ENCODE data around the gene SBK2. TPM values are rescaled to one million over a fixed set of nuclear protein-coding genes. Genes with fewer than 3 reads are reported as not detected.

The SBK2 gene
- total RNA-seq, 1 donor from 2014 or later, result not detected

DNA sequence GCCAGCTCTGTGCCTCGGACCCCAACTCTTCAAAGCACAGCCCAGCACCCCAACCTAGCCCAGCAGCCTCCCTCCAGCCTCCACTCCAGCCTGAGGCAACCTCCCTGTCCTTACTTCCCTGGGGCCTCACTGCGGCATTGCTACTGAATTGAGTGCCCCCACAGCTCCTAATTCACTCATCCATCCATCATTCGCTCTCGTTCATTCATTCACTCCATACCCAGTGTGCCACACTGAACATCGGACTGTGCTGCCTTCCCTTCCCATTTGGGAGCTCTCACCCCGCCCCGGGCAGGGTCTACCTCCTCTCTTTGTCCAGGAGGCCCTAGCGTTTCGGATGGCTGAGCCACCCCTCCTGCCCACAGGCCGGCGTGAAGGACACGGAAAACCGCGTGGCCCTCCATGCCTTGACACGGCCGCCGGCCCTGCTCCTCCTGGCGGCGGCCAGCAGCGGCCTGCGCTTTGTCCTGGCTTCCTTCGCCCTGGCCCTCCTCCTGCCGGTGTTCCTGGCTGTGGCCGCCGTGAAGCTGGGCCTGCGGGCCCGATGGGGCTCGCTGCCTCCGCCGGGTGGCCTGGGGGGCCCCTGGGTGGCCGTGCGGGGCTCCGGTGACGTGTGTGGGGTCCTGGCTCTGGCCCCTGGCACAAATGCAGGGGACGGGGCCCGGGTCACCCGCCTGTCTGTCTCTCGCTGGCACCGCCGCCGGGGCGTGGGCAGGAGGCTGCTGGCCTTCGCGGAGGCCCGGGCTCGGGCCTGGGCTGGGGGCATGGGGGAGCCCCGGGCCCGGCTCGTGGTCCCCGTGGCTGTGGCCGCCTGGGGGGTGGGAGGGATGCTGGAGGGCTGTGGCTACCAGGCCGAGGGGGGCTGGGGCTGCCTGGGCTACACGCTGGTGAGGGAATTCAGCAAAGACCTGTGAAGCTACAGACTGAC, 50.6 kb downstream of the SBK2 start:
- DNase-seq (ENCODE audit: low spot score), result no peak

DNA sequence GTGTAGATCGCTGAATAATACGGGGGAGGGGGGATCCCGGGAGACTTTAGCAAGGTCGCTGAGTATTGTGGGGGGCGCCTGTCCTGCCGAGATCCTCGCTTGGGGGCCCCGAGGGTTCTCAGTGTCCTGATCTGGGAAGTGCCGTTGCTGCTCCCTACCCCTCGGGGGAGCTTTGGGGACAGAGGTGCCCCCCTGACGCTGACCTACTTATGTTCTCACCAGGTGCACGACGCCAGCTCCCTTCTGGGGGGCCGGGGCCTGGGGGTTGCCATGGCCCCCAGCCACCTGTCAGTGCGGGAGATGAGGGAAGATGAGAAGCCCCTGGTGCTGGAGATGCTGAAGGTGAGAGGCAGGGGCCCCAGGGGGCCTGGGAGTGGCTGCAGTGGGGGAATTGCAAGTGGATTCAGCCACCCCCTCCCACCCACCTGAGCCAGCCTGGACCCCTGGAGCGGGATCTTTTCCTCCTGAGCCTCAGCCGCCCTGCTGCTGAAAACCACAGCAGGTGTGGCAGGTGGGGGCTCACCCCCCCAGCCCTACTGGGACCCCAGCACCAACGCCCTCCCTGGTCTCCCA, 51.4 kb downstream of the SBK2 start:
- DNase-seq (ENCODE audit: low spot score), result no peak

DNA sequence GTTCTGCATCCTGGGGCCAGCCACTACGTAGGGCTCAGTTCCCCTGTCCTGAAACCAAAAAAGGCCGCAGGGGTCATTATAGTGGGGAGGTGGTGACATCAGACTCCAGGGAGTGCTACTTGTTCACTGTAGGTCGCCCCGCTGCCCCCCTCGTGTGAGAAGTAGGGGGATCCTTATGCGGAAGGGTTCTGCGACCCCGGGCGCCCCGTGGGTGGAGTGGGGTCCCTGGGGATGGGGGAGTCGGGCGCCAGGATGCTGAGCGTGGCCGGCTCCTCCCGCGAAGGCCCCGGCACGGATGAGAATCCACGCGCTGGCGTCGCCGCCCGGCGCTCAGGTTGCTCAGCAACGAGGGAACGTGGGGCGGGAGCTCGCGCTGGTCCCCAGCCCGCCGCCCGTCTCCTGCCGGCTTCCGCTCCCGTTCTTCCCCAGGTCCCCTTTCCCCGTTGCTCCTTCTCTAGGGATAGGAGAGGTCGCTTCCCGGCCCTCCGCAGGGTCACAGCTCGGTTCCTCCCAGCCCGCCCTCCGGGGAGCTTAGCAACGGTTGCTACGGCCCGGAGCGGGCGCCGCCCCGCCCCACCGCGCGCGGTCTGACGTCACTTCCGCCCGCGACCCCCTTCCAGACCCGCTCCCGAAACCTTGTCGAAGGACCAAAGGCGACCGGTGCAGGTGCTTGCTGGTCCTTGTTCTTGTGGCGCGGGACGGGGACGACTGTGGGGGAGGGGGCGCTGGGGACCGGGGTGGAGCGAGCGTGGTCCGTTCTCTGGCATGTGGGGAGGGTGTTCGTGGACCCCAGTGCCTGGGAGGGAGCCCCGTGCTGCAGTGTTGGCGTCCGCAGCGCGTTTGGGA, 52.1 kb downstream of the SBK2 start, which contains the start of gene NAT14:
TSS of gene NAT14 (plus strand) at position 596 of the 846 bp plus-strand sequence. CDS start 521 bp downstream, outside the sequence.
- peak; percentile 38 for DNase-seq (ENCODE audit: low spot score)

DNA sequence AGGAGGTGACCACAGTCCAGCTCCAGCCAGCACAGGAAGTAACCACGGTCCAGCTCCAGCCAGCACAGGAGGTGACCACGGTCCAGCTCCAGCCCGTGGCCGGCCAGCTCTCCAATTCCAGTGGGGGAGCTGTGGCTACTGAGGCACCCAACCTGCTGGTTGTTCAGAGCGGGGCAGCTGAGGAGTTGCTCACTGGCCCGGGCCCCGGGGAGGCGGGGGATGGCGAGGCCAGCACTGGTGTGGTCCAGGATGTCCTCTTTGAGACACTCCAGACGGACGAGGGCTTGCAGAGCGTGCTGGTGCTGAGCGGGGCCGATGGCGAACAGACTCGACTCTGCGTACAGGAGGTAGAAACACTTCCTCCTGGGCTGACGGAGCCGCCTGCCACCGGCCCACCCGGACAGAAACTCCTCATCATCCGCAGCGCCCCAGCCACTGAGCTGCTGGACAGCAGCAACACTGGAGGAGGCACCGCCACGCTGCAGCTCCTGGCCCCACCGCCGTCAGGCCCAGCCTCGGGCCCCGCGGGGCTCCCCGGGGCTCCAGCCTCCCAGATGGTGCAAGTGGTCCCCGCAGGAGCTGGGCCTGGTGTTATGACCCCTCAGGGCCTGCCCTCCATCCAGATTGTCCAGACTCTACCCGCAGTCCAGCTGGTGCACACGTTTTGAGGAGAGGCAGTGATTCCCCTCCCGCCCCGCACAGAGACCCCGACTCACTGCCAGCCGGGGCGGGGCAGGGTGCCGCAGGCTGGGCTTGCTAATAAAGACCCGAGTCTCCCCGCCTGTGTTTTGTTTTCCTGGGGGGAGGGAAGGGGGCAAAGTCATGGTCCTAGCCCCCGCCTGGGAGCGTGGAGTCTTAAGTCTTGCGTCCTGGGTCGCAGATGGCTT, 53.0 kb downstream of the SBK2 start:
- DNase-seq (ENCODE audit: low spot score), result no peak

DNA sequence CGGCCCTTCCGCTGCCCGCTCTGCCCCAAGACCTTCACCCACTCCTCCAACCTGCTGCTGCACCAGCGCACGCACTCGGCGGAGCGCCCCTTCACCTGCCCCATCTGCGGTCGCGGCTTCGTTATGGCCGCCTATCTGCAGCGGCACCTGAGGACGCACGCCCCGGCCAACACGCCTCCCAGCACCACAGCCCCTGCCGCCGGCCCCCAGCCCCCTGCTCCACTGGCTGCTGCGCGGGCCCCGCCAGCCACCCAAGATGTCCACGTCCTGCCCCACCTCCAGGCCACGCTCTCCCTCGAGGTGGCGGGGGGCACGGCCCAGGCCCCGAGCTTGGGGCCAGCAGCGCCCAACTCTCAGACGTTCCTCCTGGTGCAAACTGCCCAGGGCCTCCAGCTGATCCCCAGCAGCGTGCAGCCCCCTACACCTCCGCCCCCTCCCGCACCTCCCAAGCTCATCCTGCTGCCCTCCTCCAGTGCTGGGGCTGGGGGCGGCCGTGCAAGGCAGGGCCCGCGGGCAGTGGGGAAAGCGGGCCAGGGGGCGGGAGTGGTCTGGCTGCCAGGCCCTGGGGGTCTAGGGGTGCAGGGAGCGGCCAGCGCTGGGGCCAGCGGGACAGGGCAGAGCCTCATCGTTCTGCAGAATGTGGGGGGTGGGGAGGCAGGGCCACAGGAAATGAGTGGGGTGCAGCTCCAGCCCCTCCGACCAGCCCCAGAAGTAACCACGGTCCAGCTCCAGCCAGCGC, 53.8 kb downstream of the SBK2 start:
- no peak for DNase-seq (ENCODE audit: low spot score)

DNA sequence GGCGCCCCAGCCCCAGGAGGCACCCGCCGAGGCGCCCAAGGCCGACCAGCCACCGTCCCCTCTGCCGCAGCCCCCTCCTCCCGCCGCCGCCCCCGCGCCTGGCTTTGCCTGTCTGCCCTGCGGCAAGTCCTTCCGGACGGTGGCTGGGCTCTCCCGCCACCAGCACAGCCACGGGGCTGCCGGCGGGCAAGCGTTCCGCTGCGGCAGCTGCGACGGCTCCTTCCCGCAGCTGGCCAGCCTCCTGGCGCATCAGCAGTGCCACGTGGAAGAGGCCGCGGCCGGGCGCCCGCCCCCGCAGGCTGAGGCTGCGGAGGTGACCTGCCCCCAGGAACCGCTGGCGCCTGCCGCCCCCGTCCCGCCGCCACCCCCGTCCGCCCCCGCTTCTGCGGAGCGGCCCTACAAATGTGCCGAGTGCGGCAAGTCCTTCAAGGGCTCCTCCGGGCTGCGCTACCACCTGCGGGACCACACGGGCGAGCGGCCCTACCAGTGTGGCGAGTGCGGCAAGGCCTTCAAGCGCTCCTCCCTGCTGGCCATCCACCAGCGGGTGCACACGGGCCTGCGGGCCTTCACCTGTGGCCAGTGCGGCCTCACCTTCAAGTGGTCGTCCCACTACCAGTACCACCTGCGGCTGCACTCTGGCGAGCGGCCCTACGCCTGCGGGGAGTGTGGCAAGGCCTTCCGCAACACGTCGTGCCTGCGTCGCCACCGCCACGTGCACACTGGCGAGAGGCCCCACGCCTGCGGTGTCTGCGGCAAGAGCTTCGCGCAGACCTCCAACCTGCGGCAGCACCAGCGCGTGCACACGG, 54.6 kb downstream of the SBK2 start:
- no peak for DNase-seq (ENCODE audit: low spot score)

DNA sequence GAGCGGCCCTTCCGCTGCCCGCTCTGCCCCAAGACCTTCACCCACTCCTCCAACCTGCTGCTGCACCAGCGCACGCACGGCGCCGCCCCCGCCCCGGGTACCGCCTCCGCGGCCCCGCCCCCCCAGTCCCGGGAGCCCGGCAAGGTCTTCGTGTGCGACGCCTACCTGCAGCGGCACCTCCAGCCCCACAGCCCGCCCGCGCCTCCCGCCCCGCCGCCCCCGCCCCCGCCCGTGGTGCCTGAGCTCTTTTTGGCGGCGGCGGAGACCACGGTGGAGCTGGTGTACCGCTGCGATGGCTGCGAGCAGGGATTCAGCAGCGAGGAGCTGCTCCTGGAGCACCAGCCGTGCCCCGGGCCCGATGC, 55.2 kb downstream of the SBK2 start:
- DNase-seq (ENCODE audit: low spot score), result no peak

DNA sequence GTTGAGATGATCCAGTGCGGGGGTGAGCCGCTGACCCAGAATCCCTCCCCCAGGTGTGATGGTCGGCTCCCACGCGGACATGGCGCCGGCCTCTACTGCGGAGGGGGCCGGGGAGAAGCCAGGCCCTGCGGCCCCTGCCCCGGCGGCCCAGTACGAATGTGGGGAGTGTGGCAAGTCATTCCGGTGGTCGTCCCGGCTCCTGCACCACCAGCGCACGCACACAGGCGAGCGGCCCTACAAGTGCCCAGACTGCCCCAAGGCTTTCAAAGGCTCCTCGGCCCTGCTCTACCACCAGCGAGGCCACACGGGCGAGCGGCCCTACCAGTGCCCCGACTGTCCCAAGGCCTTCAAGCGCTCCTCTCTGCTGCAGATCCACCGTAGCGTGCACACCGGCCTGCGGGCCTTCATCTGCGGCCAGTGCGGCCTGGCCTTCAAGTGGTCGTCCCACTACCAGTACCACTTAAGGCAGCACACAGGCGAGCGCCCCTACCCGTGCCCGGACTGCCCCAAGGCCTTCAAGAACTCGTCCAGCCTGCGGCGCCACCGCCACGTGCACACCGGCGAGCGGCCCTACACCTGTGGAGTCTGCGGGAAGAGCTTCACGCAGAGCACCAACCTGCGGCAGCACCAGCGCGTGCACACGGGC, 55.7 kb downstream of the SBK2 start:
- no peak for DNase-seq (ENCODE audit: low spot score)

DNA sequence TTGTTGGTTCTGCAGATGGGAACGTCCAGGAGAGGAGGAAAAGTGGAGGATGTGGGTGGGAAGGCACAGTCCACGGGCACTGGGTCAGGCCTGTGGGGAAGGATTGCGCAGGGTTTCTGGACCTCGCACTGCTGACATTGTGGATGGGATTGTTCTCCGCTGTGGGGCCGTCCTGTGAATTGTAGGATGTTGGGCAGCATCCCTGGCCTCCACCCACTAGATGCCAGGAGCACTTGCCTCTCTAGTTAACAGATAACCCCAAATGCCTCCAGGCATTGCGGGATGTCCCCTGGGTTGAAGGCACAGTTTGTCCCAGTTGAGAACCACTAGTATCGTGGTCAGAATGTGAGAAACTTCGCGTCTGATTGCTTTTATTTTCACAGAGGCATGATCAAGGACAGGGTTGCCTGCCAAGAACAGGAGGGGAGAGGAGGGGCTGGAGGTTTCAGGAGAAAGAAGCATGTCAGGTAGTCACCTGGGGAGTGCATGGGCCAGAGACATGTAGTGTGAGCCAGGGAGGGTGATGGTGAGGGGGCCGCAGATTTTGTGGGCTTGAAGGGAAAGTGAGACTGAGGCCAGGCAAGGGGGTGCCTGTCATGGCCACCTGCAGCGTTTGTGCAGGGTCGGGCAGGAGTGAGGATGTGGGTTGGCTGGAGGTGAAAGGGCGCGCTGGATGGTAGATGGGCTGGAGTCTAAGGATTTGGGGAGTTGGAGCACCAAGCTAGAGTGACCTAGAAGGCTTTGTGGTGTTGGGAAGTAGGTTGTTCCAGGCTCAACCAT, 57.3 kb downstream of the SBK2 start:
- DNase-seq (ENCODE audit: low spot score), result no peak

DNA sequence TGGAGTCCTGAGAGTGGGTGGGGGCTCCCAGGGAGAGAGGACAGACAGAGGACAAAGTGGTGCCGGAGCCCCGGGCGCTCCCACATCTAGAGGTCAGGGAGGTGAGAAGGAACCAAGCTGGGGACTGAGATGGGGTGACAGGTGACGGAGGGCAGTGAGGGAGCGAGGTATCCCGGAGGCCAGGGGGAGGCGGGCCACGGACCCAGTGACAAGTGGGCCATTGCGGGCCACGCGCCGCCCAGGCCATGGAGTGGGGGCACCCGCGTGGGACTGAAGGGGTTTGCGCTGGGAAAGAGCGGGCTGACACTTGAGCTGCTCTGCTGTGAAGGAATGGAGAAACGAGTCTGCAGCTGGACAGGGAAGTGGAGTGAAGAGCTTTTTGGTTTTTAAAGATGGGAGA, 57.9 kb downstream of the SBK2 start:
- no peak for DNase-seq (ENCODE audit: low spot score)

Other genes with a start within 250 kb of the SBK2 start
- 10.1 TPM for gene TMEM150B, start 211.8 kb downstream of the SBK2 start, total RNA-seq
- 24.9 TPM for gene KMT5C, start 197.3 kb downstream of the SBK2 start, total RNA-seq
- gene COX6B2, start 182.4 kb downstream of the SBK2 start, total RNA-seq, result not detected
- gene GARIN5B, start 173.9 kb downstream of the SBK2 start, total RNA-seq, result not detected
- gene IL11, start 166.7 kb downstream of the SBK2 start, total RNA-seq, result 0.69 TPM
- not detected for gene TMEM190, start 160.3 kb downstream of the SBK2 start, total RNA-seq
- 39.9 TPM for gene TMEM238, start 152.8 kb downstream of the SBK2 start, total RNA-seq
- gene RPL28, start 151.2 kb downstream of the SBK2 start, total RNA-seq, result 1,612 TPM
- 26.4 TPM for gene UBE2S, start 129.3 kb downstream of the SBK2 start, total RNA-seq
- not detected for gene SHISA7, start 93.8 kb downstream of the SBK2 start, total RNA-seq
- gene ISOC2, start 75.5 kb downstream of the SBK2 start, total RNA-seq, result 53.5 TPM
- not detected for gene C19orf85, start 72.4 kb downstream of the SBK2 start, total RNA-seq
- gene ZNF628, start 60.5 kb downstream of the SBK2 start, total RNA-seq, result 10.7 TPM
- gene NAT14, start 51.9 kb downstream of the SBK2 start, total RNA-seq, result 23.1 TPM
- gene SSC5D, start 48.7 kb downstream of the SBK2 start, total RNA-seq, result 49.7 TPM
- gene SBK3, start 8.4 kb upstream of the SBK2 start, total RNA-seq, result 0.20 TPM
- gene ZNF579, start 43.7 kb upstream of the SBK2 start, total RNA-seq, result 35.0 TPM
- 22.7 TPM for gene FIZ1, start 62.4 kb upstream of the SBK2 start, total RNA-seq
- gene ZNF524, start 63.2 kb upstream of the SBK2 start, total RNA-seq, result 37.8 TPM
- 21.6 TPM for gene ZNF865, start 68.5 kb upstream of the SBK2 start, total RNA-seq
- gene ZNF784, start 87.4 kb upstream of the SBK2 start, total RNA-seq, result 13.0 TPM
- gene ZNF580, start 103.9 kb upstream of the SBK2 start, total RNA-seq, result 47.3 TPM
- 22.2 TPM for gene ZNF581, start 106.5 kb upstream of the SBK2 start, total RNA-seq
- 18.4 TPM for gene CCDC106, start 111.1 kb upstream of the SBK2 start, total RNA-seq
- gene U2AF2, start 117.9 kb upstream of the SBK2 start, total RNA-seq, result 202 TPM
- 172 TPM for gene EPN1, start 138.1 kb upstream of the SBK2 start, total RNA-seq
- gene NLRP9, start 201.3 kb upstream of the SBK2 start, total RNA-seq, result not detected
- gene RFPL4A, start 222.0 kb upstream of the SBK2 start, total RNA-seq, result 1.1 TPM
- gene RFPL4AL1, start 232.0 kb upstream of the SBK2 start, total RNA-seq, result not detected

Measured in mucosa of gallbladder (tissue), 1 donor.